RWPE2 (cell line): Measurements from ENCODE around the gene BFSP1.

Experiments used
- ATAC-seq: fragments of 200-7000 bp; cut with Tn5 transposase; 3 replicates; pipeline ENCODE4 v1.9.1; 2021; ENCODE audit warnings: low read depth
- DNase-seq: peaks from one replicate; pipeline ENCODE4 v3.0.0-alpha.2; 2020; ENCODE audit warnings: low spot score
- H3K27ac ChIP-seq: fragments of 450-650 bp; 2 replicates; pipeline ENCODE4 v1.5.1; 2017; ENCODE audit warnings: mild to moderate bottlenecking; ENCODE audit not compliant: poor library complexity, severe bottlenecking
- H3K27me3 ChIP-seq: fragments of 250-450 bp; sonication (Bioruptor Pico); 2 replicates; pipeline ENCODE4 v1.5.1; 2021; ENCODE audit warnings: mild to moderate bottlenecking, moderate library complexity; ENCODE audit not compliant: insufficient read depth, poor library complexity, severe bottlenecking
- H3K36me3 ChIP-seq: fragments of 250-450 bp; sonication (Bioruptor Pico); 2 replicates; pipeline ENCODE4 v1.5.1; 2020; ENCODE audit warnings: low read depth, mild to moderate bottlenecking, moderate library complexity
- H3K4me1 ChIP-seq: fragments of 250-450 bp; sonication (Bioruptor Pico); 2 replicates; pipeline ENCODE4 v1.5.1; 2021; ENCODE audit warnings: mild to moderate bottlenecking, moderate library complexity; ENCODE audit not compliant: insufficient read depth, poor library complexity, severe bottlenecking
- H3K4me3 ChIP-seq: fragments of 250-450 bp; sonication (Bioruptor Pico); 2 replicates; pipeline ENCODE4 v1.5.1; 2021; ENCODE audit warnings: mild to moderate bottlenecking, moderate library complexity; ENCODE audit not compliant: severe bottlenecking
- H3K9me3 ChIP-seq: fragments of 250-450 bp; sonication (Bioruptor Pico); 2 replicates; pipeline ENCODE4 v1.5.1; 2021; ENCODE audit warnings: mild to moderate bottlenecking, moderate library complexity; ENCODE audit not compliant: severe bottlenecking
- CTCF ChIP-seq: fragments of 450-650 bp; IDR thresholded peaks from one replicate; pipeline ENCODE4 v1.5.1; 2017; ENCODE audit warnings: mild to moderate bottlenecking, moderate library complexity; ENCODE audit not compliant: poor library complexity, severe bottlenecking

BFSP1 gene

GRCh38 chr20:17511401-17511800, 19.8 kb downstream of the BFSP1 start:
- Histone ChIP-seq H3K27me3 (no peaks in the 10 kb centered on the region), H3K27ac (no peak overlapping the region), H3K4me3 (no peak overlapping the region), H3K9me3 (no peaks in the 10 kb centered on the region), H3K4me1 (peaks cover 6% of the 10 kb centered on the region), H3K36me3 (no peaks in the 10 kb centered on the region)
- DNase-seq (no peak), ATAC-seq (no peak)
- no peak for TF ChIP-seq CTCF

GRCh38 chr20:17510548-17510947, 20.6 kb downstream of the BFSP1 start:
- Histone ChIP-seq H3K36me3 (no peaks in the 10 kb centered on the region), H3K4me1 (peaks cover 14% of the 10 kb centered on the region), H3K9me3 (no peaks in the 10 kb centered on the region), H3K27ac (no peak overlapping the region), H3K27me3 (no peaks in the 10 kb centered on the region), H3K4me3 (no peak overlapping the region)
- TF ChIP-seq CTCF: no peak
- DNase-seq (no peak), ATAC-seq (no peak)

GRCh38 chr20:17508756-17509155, 22.4 kb downstream of the BFSP1 start:
- Histone ChIP-seq H3K4me3 (no peak overlapping the region), H3K9me3 (no peaks in the 10 kb centered on the region), H3K4me1 (peaks cover 15% of the 10 kb centered on the region), H3K27me3 (no peaks in the 10 kb centered on the region), H3K36me3 (no peaks in the 10 kb centered on the region), H3K27ac (no peak overlapping the region)
- DNase-seq: no peak
- no peak for TF ChIP-seq CTCF
- no peak for ATAC-seq

GRCh38 chr20:17507531-17507930, 23.6 kb downstream of the BFSP1 start:
- Histone ChIP-seq H3K9me3 (no peaks in the 10 kb centered on the region), H3K27me3 (no peaks in the 10 kb centered on the region), H3K36me3 (no peaks in the 10 kb centered on the region), H3K27ac (no peak overlapping the region), H3K4me1 (peaks cover 15% of the 10 kb centered on the region), H3K4me3 (no peak overlapping the region)
- ATAC-seq (no peak), DNase-seq (no peak)
- TF ChIP-seq CTCF: no peak

GRCh38 chr20:17507032-17507431, 24.1 kb downstream of the BFSP1 start:
- ATAC-seq: no peak
- TF ChIP-seq CTCF: no peak
- DNase-seq: no peak
- no peaks in the 10 kb centered on the region for H3K27me3 ChIP-seq
- H3K4me3 ChIP-seq: no peak overlapping the region
- no peaks in the 10 kb centered on the region for H3K36me3 ChIP-seq
- H3K9me3 ChIP-seq: no peaks in the 10 kb centered on the region
- peaks cover 15% of the 10 kb centered on the region for H3K4me1 ChIP-seq
- peak overlapping the region; percentile 61 for H3K27ac ChIP-seq
